ENCODE measurements around the gene CDH7.

CDH7 gene

DNA sequence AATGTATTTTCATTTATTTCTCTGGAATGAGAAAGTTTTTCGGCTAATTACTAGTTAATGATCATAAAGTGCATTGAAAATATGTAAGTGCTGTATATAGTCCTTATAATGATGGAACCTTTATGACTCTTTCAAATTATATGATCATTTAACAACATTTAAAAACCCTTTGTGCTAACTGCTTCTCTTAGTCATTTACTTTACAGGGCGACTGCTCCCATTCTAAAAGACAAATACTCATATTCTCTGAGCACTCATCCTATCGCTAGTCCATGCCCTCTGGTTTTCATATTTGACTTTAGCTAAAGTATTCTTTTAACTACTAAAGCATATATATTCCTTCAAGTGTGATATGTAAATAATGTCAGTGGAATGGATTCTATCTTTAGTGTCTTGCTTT is 168.2 kb downstream of the CDH7 start:
- no peak for TF ChIP-seq NFIC (IDR thresholded peaks at IDR 0.05)
- TF ChIP-seq, protein P1, sequence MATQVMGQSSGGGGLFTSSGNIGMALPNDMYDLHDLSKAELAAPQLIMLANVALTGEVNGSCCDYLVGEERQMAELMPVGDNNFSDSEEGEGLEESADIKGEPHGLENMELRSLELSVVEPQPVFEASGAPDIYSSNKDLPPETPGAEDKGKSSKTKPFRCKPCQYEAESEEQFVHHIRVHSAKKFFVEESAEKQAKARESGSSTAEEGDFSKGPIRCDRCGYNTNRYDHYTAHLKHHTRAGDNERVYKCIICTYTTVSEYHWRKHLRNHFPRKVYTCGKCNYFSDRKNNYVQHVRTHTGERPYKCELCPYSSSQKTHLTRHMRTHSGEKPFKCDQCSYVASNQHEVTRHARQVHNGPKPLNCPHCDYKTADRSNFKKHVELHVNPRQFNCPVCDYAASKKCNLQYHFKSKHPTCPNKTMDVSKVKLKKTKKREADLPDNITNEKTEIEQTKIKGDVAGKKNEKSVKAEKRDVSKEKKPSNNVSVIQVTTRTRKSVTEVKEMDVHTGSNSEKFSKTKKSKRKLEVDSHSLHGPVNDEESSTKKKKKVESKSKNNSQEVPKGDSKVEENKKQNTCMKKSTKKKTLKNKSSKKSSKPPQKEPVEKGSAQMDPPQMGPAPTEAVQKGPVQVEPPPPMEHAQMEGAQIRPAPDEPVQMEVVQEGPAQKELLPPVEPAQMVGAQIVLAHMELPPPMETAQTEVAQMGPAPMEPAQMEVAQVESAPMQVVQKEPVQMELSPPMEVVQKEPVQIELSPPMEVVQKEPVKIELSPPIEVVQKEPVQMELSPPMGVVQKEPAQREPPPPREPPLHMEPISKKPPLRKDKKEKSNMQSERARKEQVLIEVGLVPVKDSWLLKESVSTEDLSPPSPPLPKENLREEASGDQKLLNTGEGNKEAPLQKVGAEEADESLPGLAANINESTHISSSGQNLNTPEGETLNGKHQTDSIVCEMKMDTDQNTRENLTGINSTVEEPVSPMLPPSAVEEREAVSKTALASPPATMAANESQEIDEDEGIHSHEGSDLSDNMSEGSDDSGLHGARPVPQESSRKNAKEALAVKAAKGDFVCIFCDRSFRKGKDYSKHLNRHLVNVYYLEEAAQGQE (IDR thresholded peaks at IDR 0.05; ENCODE audit: low read depth): no peak
- TF ChIP-seq EGR1 (IDR thresholded peaks at IDR 0.05): no peak
- TF ChIP-seq FOXM1 (IDR thresholded peaks at IDR 0.05; ENCODE audit: borderline replicate concordance, low read depth): no peak
- TF ChIP-seq YY1 (IDR thresholded peaks at IDR 0.05; ENCODE audit: low read depth): no peak
- TF ChIP-seq, protein P2, sequence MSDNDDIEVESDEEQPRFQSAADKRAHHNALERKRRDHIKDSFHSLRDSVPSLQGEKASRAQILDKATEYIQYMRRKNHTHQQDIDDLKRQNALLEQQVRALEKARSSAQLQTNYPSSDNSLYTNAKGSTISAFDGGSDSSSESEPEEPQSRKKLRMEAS (IDR thresholded peaks at IDR 0.05): no peak
- TF ChIP-seq, protein P3, sequence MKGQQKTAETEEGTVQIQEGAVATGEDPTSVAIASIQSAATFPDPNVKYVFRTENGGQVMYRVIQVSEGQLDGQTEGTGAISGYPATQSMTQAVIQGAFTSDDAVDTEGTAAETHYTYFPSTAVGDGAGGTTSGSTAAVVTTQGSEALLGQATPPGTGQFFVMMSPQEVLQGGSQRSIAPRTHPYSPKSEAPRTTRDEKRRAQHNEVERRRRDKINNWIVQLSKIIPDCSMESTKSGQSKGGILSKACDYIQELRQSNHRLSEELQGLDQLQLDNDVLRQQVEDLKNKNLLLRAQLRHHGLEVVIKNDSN (IDR thresholded peaks at IDR 0.05): no peak
- no peak for TF ChIP-seq TAF1 (IDR thresholded peaks at IDR 0.05; ENCODE audit: low read depth)
- TF ChIP-seq TCF12 (IDR thresholded peaks at IDR 0.05; ENCODE audit: low read depth): no peak
- TF ChIP-seq EP300 (IDR thresholded peaks at IDR 0.05; ENCODE audit: borderline replicate concordance): no peak
- TF ChIP-seq CREB1 (IDR thresholded peaks at IDR 0.05; ENCODE audit: low read depth): no peak
- TF ChIP-seq RAD21 (IDR thresholded peaks at IDR 0.05; ENCODE audit: low read depth): no peak
- TF ChIP-seq CEBPB (IDR thresholded peaks at IDR 0.05): no peak

DNA sequence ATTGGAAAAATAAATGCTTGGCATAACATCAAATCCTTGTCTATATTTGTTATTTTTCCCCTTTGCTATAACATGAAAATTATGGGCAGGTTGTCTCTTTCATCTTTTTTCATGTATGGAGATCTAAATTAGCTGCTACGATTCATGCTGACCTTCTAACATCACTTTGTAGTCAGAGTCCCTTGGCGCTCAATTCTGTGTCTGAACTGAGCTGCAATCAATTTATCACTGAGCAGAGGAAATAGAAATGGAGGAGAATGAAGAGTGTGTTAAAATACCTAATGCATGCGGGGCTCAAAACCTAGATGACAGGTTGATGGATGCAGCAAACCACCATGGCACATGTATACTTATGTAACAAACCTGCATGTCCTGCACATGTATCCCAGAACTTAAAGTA is 168.9 kb downstream of the CDH7 start:
- TF ChIP-seq TAF1 (IDR thresholded peaks at IDR 0.05; ENCODE audit: low read depth): no peak
- no peak for TF ChIP-seq FOXM1 (IDR thresholded peaks at IDR 0.05; ENCODE audit: borderline replicate concordance, low read depth)
- TF ChIP-seq, protein P1 (IDR thresholded peaks at IDR 0.05; ENCODE audit: low read depth): no peak
- TF ChIP-seq ZBTB7A (IDR thresholded peaks at IDR 0.05; ENCODE audit: low read depth): no peak
- TF ChIP-seq EGR1 (IDR thresholded peaks at IDR 0.05): no peak
- TF ChIP-seq TCF12 (IDR thresholded peaks at IDR 0.05; ENCODE audit: low read depth): no peak
- TF ChIP-seq, protein P2 (IDR thresholded peaks at IDR 0.05): no peak
- TF ChIP-seq TEAD4 (IDR thresholded peaks at IDR 0.05): no peak

DNA sequence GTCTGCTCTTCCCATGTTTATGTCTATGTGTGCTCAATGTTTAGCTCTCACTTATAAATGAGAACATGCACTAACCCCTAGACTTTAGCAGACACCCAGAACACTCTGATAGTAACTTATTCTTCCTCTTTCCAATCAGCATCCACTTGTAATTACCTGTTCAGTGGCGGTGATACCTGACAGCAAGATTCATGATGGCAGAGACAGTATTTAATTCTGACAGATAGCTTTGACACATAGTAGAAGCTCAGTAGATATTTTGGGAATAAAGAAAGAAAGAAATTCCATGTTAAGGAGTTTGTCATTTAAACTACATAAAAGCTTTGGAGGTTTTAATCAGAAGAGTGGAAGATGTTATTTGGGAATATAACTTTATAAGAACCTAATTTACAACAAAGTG is 171.3 kb downstream of the CDH7 start:
- TF ChIP-seq, protein P3 (IDR thresholded peaks at IDR 0.05): no peak
- TF ChIP-seq ZBTB7A (IDR thresholded peaks at IDR 0.05; ENCODE audit: low read depth) (no peak), YY1 (IDR thresholded peaks at IDR 0.05; ENCODE audit: low read depth) (no peak), TEAD4 (IDR thresholded peaks at IDR 0.05) (no peak), CEBPB (IDR thresholded peaks at IDR 0.05) (no peak)
- TF ChIP-seq, protein P2 (IDR thresholded peaks at IDR 0.05): no peak

DNA sequence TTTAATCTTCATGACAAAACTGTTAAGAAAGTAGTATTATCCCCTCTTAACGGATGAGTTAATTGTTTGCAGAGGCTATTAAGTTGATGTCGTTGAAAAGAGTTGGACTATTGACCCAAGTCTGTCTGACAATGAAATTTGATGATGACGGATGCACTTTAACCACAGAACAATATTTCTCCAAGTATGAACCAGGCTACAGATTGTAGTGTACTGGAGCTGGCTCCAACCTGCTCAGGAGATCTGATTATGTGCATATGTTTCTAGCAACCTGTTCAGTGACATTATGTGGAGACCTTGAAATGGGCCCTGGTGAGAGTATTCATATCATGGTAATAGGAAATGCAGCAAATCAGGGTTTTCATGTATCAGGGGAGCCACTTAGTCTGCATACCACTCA is 174.1 kb downstream of the CDH7 start:
- TF ChIP-seq, protein P1 (IDR thresholded peaks at IDR 0.05; ENCODE audit: low read depth): no peak
- TF ChIP-seq, protein P2 (IDR thresholded peaks at IDR 0.05): no peak
- TF ChIP-seq, protein P3 (IDR thresholded peaks at IDR 0.05): no peak
- no peak for TF ChIP-seq YY1 (IDR thresholded peaks at IDR 0.05; ENCODE audit: low read depth)
- TF ChIP-seq TCF12 (IDR thresholded peaks at IDR 0.05; ENCODE audit: low read depth): no peak
- TF ChIP-seq EGR1 (IDR thresholded peaks at IDR 0.05): no peak
- TF ChIP-seq TEAD4 (IDR thresholded peaks at IDR 0.05): no peak
- TF ChIP-seq NFIC (IDR thresholded peaks at IDR 0.05): no peak
- no peak for TF ChIP-seq TAF1 (IDR thresholded peaks at IDR 0.05; ENCODE audit: low read depth)
- no peak for TF ChIP-seq CEBPB (IDR thresholded peaks at IDR 0.05)

All from Ishikawa (cell line).